KG1 (cell line): ENCODE results near the gene SMARCD3.

Source experiments
- DNase-seq: peaks from one replicate; lab custom pipeline; 2025; lab: John Stamatoyannopoulos, UW

Gene SMARCD3

DNA sequence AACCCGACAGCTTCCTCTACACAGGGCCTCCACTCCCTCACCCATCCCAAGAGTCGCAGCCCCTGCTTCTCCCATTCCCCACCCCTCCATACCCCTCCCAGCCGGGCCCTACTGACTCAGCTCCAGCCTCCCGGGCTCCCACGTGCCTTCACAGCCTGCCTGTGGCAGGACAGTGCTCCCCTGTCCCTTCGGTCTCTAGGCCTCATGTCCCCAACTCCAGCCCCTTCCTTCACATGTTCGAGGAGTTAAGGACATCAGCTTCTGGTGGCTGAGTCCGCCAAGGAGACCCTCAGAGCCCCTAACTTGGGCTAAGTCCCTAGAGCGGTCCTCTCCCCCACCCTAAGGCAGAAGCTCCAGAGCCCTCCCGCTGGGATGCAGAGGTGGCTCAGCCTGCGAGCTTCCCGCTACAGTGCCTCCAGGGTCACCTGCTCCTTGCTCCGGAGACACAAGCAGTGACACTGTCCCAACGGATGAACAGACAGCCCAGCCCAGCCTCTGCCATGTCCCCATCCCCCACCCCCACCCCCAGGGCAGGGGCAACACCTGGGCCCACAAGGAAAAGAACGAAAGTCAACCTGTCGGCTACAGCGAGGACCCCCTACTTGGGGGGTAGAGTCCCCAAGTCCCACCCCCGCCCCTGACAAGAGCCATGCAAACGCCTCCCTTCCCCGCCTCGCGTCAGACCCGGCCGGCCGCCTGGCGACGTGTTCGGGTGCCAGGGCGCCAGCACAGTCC lies 716 bp downstream of the SMARCD3 start:
- no peak for DNase-seq

DNA sequence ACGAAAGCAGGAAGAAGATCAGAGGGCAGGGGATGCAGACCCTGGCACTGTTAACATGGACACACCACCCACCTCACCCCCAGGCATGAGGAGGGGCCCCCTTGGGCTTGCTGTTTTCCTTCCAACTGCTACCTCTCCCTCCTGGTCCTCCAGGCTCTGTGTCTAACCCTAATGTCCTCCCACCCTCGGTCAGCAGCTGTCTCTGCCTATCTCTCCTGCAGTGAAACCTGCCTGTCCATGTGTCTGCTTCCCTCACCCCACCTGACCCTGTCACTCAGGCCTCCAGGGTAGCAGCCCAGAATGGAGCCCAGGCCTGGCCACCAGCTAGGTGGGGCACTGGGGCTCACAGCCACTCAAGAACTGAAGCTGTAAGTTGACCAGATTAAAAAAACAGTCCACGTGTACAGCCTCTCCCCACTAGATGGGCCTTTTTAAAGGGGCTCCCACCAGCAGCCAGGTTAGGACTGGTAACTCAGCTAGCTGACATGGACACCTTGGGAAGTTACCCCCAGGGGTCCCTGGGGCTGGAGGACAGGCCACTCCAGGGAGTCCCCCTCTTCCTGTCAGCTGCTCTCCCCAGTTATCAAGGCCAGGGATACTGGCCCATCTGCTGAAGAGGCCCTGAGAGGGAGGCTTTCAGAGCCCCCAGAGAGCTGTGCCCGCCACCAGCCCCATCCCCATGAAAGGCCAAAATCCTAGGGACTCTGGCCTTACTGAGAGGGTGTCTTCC lies 1.5 kb downstream of the SMARCD3 start:
- DNase-seq: no peak

DNA sequence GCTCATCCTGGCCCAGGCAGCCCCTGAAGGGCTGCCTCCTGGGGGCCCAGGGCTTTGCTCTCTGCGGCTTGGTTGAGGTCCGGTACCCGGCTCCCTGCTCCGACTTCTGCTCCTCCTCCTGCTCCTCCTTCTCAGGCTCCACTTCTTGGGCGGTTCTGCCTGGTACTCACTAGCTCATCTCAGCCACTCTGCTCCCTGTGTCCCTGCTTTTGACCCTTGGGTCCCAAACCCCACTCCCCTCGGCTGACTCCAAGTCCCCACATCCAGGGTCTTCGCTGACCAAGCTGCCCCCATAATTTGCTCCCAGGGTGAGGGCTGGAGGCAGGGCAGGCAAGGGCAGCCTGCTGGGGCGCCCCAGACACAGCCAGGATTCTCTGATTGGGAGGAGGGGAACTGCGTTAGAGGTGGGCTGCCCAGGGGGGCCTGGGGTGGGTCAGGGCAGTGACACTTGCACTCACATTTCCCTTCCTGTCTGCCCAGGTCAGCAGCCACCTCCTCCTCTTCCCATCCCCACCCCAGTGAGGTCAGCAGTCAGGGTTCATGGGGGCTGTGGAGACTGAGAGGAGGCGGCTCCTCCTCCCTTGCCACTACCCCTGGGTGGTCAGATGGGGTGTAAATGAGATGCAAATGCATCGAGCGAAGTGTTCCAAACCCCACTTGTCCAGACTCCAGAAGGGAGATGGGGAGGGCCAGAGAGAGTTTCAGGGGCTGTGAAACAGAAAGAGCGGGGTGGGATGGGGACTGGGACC lies 2.2 kb downstream of the SMARCD3 start:
- no peak for DNase-seq

- DNase-seq: no peak
Measured at GRCh38 chr7:151245360-151246101, 3.0 kb downstream of the SMARCD3 start.

GRCh38 chr7:151244841-151245346 lies 3.6 kb downstream of the SMARCD3 start:
- no peak for DNase-seq

DNA sequence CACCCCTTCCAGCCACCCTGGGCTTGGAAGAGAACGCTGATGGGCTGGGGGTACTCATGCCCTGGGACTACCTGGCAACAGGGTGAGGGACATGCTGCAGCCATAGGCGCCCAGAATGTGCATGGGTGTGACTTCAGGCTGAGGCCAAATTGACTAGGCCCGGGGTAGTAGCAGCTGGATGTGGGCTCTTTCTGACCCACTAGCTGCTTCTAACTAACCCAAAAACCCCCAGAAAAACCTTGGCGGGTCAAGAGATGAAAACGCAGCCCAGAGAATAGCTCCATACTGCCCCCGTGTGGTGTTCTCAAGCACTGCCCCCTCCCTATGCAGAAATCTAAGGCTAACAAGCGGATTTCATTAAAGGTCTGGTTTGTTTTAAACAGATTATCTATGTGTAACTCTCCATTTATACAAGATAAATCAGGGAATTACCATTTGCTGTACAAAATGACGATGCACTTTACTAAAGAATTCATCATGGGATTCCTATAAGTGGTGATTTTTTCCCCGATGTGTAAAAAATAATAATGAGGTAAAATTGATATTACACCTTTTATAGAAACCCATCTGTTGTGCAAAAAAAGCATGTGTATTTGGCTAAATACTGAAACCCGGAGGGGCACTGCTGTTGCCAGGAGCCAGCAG lies 4.2 kb downstream of the SMARCD3 start:
- peak; percentile 11 for DNase-seq

GRCh38 chr7:151243408-151244195 lies 4.9 kb downstream of the SMARCD3 start:
- DNase-seq: no peak

- no peak for DNase-seq
Measured at GRCh38 chr7:151243045-151243349, 5.5 kb downstream of the SMARCD3 start.

DNA sequence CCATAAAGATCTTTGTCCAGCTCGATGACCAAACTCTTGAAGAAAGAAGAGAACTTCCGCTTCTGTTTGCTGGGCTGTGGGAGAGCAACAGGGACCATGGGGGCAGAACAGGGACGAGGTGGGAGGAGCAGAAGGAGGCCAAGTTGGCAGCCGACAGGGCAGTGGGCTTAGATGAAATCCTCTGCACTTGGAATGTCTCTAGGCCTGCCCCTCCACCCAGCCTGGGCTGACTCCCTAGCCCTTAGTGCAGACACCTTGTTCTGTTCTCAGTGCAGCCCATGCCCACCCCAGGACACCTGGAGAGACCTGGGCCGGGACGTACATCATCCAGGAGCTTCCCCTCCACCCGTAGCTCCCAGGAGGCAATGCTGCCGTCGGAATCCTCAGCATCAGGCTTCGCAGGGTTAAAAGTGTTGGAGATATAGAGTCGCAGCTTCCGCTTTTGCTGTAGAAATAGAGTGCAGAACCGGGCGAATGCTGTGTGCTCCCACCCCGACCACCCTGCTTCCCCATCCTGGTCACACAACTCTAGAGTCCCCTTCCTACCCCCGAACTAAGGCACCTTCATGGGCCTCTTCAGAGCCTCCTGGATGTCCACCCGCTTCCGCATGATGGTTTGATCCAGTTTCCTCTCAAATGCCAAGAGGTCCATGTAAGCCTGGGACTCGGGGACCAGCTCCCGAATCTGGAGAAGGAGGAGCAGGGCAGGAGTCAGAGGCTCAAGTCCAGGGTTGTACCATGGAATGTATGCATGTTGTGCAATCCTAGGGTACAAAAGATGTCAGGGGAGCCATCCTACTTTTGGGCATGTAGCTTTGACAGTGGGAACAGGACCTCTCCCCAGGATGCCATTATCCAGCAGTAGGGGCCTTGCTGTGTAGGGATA lies 6.1 kb downstream of the SMARCD3 start:
- no peak for DNase-seq

GRCh38 chr7:151241755-151242096 lies 6.8 kb downstream of the SMARCD3 start:
- DNase-seq: no peak

DNA sequence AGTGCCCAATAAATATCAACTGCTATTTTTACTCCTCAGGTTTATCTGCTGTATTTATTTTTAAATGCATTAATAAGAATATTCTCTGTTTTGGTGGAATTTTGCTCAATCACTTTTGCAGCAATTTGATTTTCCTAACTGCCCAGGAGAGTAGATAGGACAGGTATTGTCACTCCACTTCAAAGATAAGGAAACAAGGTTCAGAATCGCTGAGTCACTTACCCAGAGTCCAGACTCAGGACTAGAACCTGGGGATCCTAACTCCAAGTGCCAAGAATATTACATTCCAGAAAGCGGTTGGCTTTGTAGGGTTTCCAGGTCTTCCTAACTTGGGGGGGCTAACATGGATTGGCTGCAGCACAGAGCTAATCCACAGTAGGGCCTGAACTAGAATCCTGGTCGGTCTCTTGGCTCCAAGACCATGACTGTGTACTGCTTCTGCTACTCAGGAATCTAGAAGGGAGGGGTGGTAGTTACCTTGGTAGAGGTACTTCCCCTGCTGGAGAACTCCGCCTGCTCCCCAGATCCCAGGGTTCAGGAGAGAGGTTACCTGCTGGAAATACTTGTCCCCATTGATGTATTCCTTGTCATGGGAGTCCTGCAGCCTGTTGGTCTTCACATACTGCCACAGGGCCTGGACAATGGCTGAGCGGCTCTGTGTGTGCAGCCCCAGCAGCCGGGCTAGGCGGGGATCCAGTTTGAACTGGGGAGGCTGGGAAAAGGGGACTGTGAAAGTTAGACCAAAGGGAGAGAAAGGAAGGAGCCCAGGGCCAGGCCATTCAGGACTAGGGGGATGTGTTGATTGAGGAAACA lies 7.3 kb downstream of the SMARCD3 start:
- DNase-seq: no peak

DNA sequence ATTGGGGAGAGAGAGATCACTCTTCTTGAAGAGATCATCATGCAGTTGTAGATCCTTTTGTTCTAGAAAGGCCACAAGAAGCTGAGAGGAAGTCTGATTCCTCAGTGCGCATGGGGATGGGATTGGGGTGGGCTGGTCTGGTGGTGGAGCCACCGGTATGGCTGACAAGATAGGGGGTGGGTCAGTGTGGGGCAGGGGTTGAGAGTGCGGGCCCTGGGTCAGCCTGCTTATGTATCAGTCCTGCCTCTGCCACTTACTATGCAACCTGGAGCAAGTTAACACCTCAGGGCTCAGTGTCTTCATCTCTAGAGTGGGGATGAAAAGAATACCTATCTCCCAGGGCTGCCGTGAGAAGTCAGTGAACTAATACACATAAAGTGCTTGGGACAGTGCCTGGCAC lies 8.0 kb downstream of the SMARCD3 start:
- DNase-seq: no peak

- no peak for DNase-seq
Measured at GRCh38 chr7:151239837-151240459, 8.5 kb downstream of the SMARCD3 start.

- DNase-seq: no peak
Measured at GRCh38 chr7:151238924-151239836, 9.3 kb downstream of the SMARCD3 start.

GRCh38 chr7:151238190-151238810 lies 10.2 kb downstream of the SMARCD3 start:
- no peak for DNase-seq

GRCh38 chr7:151237244-151238189 lies 11.0 kb downstream of the SMARCD3 start:
- DNase-seq: no peak
